Measurements from ENCODE around the gene CHRM2.

DNA sequence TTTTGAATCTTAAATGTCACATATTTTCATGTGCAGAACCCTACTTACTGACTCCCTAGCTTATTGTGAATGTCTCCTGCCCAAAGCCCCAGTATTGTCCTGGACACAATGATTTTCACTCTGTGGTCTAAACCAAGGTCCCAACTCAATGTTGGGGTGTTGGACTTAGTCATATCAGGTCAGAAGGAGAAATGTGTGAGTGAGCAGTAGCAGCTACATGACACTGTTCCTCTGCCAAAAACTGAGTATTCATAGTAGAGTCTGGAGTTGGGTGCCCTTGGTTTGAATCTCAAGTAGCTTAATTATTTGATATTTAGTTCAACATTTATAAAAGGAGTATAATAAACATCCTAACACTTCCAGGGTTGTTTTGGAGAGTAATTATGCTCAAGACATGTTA, 141.0 kb downstream of the CHRM2 start:
- TF ChIP-seq, protein P1, sequence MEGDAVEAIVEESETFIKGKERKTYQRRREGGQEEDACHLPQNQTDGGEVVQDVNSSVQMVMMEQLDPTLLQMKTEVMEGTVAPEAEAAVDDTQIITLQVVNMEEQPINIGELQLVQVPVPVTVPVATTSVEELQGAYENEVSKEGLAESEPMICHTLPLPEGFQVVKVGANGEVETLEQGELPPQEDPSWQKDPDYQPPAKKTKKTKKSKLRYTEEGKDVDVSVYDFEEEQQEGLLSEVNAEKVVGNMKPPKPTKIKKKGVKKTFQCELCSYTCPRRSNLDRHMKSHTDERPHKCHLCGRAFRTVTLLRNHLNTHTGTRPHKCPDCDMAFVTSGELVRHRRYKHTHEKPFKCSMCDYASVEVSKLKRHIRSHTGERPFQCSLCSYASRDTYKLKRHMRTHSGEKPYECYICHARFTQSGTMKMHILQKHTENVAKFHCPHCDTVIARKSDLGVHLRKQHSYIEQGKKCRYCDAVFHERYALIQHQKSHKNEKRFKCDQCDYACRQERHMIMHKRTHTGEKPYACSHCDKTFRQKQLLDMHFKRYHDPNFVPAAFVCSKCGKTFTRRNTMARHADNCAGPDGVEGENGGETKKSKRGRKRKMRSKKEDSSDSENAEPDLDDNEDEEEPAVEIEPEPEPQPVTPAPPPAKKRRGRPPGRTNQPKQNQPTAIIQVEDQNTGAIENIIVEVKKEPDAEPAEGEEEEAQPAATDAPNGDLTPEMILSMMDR (IDR thresholded peaks at IDR 0.05): no peak
- TF ChIP-seq, protein P2, sequence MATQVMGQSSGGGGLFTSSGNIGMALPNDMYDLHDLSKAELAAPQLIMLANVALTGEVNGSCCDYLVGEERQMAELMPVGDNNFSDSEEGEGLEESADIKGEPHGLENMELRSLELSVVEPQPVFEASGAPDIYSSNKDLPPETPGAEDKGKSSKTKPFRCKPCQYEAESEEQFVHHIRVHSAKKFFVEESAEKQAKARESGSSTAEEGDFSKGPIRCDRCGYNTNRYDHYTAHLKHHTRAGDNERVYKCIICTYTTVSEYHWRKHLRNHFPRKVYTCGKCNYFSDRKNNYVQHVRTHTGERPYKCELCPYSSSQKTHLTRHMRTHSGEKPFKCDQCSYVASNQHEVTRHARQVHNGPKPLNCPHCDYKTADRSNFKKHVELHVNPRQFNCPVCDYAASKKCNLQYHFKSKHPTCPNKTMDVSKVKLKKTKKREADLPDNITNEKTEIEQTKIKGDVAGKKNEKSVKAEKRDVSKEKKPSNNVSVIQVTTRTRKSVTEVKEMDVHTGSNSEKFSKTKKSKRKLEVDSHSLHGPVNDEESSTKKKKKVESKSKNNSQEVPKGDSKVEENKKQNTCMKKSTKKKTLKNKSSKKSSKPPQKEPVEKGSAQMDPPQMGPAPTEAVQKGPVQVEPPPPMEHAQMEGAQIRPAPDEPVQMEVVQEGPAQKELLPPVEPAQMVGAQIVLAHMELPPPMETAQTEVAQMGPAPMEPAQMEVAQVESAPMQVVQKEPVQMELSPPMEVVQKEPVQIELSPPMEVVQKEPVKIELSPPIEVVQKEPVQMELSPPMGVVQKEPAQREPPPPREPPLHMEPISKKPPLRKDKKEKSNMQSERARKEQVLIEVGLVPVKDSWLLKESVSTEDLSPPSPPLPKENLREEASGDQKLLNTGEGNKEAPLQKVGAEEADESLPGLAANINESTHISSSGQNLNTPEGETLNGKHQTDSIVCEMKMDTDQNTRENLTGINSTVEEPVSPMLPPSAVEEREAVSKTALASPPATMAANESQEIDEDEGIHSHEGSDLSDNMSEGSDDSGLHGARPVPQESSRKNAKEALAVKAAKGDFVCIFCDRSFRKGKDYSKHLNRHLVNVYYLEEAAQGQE (IDR thresholded peaks at IDR 0.05; ENCODE audit: low read depth, low read length): no peak
- TF ChIP-seq FOXM1 (IDR thresholded peaks at IDR 0.05; ENCODE audit: low read depth) (no peak), GATA2 (CRISPR knock-in tag; IDR thresholded peaks at IDR 0.05) (no peak), SMC3 (IDR thresholded peaks at IDR 0.05; ENCODE audit: low read depth, low read length) (no peak), POLR2AphosphoS5 (IDR thresholded peaks at IDR 0.05; ENCODE audit: low read depth, low read length) (no peak), EP300 (IDR thresholded peaks at IDR 0.05; ENCODE audit: borderline replicate concordance in 1 of 2, low read depth in 1 of 2, low read length in 1 of 2) (no peak), MXI1 (IDR thresholded peaks at IDR 0.05; ENCODE audit: low read depth, low read length) (no peak)
- TF ChIP-seq, protein P3, sequence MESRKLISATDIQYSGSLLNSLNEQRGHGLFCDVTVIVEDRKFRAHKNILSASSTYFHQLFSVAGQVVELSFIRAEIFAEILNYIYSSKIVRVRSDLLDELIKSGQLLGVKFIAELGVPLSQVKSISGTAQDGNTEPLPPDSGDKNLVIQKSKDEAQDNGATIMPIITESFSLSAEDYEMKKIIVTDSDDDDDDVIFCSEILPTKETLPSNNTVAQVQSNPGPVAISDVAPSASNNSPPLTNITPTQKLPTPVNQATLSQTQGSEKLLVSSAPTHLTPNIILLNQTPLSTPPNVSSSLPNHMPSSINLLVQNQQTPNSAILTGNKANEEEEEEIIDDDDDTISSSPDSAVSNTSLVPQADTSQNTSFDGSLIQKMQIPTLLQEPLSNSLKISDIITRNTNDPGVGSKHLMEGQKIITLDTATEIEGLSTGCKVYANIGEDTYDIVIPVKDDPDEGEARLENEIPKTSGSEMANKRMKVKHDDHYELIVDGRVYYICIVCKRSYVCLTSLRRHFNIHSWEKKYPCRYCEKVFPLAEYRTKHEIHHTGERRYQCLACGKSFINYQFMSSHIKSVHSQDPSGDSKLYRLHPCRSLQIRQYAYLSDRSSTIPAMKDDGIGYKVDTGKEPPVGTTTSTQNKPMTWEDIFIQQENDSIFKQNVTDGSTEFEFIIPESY (IDR thresholded peaks at IDR 0.05; ENCODE audit: borderline replicate concordance, low read depth): no peak
